GM18519 (cell line): ENCODE measurements around the gene GALNT12.

Experiments
- ATAC-seq: cut with Tn5 transposase; IDR thresholded peaks from one replicate; pipeline ENCODE4 v1.9.1; 2021; ENCODE audit warnings: mild to moderate bottlenecking, moderate library complexity; ENCODE audit not compliant: unreplicated experiment, low FRiP score

GALNT12 gene

DNA sequence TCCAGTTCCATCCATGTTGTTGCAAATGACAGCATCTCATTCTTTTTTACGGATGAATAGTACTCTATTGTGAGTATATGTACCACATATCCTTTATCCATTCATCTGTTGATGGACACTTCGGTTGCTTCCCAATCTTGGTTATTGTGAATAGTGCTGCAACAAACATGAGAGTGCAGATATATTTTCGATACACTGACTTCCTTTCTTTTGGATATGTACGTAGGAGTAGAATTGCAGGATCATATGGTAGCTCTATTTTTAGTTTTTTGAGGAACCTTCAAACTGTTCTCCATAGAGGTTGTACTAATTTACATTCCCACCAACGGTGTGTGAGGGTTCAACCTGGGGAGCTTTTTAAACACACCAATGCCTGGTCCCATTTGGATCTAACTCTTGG, 22.3 kb downstream of the GALNT12 start:
- ATAC-seq = no peak

- ATAC-seq = no peak
These were observed 23.1 kb downstream of the GALNT12 start for GRCh38 chr9:98830554-98830953.

GRCh38 chr9:98831696-98832095, 24.2 kb downstream of the GALNT12 start:
- ATAC-seq = no peak

GRCh38 chr9:98832768-98833089, 25.3 kb downstream of the GALNT12 start:
- ATAC-seq = no peak

GRCh38 chr9:98833090-98833956, 25.9 kb downstream of the GALNT12 start:
- no peak for ATAC-seq

DNA sequence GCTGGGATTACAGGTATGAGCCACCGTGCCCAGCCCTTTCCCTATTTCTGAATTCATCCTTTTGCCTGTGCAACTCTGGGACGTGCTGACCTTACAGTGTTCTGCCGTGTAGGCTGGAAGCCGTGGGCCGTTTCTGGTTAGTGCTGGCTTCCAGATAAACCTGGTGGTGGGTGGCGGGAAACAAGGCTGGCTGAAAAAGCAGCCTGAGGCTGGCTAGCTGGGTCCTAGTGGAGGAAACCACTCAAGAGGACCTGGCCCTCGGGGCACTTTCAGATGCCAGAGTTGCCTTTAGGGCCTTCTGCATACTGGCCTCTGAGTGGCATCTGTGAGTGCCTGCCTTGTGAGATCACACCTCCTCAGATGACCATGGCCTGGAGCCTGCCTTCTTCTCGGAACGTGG, 26.9 kb downstream of the GALNT12 start:
- no peak for ATAC-seq

GRCh38 chr9:98836206-98836605, 28.7 kb downstream of the GALNT12 start:
- ATAC-seq = no peak

GRCh38 chr9:98837516-98837915, 30.0 kb downstream of the GALNT12 start:
- no peak for ATAC-seq

DNA sequence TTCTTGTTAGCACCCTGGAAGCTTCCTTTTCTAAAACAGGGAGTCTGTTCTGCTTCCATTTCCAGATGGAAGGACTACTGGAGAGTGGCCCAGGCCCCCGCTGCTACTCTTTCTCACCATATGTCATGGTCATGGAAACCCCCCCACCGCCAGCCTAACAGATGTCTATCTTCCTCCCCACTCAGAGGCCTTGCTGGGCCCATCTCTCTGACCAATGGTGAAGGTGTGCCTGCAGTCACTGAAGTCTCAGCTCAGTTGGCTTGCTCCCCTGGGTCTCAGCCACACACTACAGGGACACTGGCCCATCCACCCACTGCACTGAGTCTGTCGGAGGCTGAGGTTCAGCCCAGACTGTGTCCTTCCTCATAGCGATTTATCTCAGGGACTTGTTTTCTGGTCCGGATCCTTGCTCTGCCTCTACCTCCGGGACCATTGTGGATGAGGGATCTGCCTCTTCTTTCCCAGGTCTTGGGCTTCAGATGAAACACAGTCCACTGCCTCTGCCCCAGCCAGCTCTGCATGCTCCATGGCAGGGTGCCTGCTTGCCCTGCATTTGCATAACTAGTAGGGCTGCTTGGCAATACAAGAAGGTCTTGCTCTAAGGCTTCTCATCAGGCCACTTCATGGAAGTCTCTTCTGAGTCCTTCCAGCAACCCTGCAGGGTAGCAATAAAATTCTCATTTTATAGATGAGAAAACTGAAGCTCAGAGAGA, 30.8 kb downstream of the GALNT12 start:
- ATAC-seq = no peak

GRCh38 chr9:98838868-98839565, 31.5 kb downstream of the GALNT12 start:
- ATAC-seq = no peak

- no peak for ATAC-seq
These were observed 32.3 kb downstream of the GALNT12 start for GRCh38 chr9:98839724-98840123.

- no peak for ATAC-seq
These were observed 35.0 kb downstream of the GALNT12 start for GRCh38 chr9:98842510-98842909.

GRCh38 chr9:98846081-98846480, 38.6 kb downstream of the GALNT12 start:
- ATAC-seq = no peak

DNA sequence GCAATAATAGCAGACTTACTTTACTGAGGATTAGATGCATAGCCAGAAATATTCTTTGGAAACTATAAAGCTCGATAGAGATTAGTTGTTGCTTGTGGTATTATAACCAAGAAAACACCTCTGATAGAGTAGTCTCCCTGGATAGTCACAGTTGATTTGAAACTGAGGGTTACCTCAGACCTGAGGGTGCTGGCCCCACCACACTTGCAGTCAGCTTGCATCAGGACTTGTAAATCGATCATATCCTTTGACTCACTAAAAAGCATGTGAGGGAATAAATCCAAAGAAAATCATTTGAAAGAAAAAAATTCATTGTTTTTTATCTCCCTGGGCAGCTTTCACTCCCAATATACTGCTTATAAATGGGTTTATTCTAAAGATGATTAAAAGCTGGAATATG, 39.4 kb downstream of the GALNT12 start:
- ATAC-seq = no peak

- peak; percentile 73 for ATAC-seq
These were observed 41.1 kb downstream of the GALNT12 start for GRCh38 chr9:98848450-98849149.

DNA sequence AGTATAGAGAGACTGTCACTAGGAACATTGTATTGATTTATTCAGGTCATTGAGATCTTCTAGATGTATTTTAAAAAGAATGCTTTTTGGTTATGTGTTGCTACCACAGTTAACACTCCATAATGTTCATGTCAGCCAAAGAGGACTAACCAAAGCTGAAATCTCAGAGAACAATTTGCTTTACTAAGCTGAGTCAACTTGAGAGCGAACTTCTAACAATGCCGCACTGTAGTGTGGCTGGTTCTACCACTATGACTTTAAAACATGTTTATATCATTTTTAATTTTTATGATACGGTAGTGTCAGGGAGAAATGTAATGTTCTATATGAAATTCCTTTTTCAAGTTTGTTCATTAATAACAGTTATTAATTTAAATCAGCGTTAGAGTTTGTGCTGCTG, 42.1 kb downstream of the GALNT12 start:
- ATAC-seq = no peak

DNA sequence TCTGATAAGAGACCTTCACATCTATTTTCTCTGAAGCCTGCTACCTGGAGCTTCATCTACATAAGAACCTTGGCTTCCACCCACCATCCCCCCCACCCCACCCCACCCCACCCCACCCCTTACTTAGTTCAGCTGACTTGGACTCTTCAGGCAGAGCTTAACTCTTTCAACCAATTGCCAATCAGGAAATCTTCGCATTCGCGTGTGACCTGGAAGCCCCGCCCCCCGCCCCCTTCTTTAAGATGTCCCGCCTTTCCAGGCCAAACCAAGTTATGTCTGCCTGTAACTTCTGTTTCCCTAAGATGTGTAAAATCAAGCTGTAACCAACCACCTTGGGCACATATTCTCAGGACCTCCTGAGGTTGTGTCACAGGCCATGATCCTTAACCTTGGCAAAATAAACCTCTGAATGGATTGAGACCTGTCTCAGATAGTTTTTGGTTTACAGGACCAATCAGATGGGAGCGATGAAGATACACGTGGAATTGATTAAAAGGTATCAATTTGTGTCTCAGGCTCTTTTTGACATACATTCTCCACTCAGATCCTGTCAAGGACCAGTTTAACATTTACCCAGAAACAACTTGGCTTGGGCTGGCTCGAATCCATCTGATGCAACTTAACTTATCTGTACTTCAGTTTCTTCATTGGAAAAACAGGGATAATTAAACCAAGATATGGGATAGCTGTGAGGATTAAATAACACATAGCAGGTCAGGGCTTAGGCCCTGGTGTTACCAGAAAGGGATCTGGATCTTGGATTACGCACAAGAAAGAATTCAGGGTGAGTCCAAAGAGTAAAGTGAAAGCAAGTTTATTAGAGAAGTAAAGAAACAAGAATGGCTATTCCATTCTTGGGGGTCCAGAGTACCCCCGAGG, 43.6 kb downstream of the GALNT12 start:
- ATAC-seq = no peak

- ATAC-seq = no peak
These were observed 44.4 kb downstream of the GALNT12 start for GRCh38 chr9:98851730-98852459.

DNA sequence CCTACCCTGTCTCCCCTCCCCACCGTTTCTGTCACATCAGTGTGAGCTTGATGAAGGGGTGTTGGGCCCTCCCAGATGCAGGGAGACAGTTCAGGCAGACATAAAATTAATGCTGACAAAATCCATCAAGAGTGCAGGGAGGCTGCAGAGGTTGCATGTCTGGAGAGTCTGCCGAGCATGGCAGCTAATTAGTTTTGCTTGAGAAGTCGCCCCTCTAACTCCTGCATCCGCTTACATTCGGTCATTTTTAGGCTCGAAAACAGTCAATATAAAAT, 44.9 kb downstream of the GALNT12 start:
- no peak for ATAC-seq
